Spleen (tissue), 11 donors: ENCODE results near the gene ADGRL3. TPM values are rescaled to one million over a fixed set of nuclear protein-coding genes. Genes with fewer than 3 reads are reported as not detected.

ENCODE experiments used
- DNase-seq: peaks from one replicate; pipeline ENCODE4 v3.0.0-alpha.2; 2020
- H3K27ac ChIP-seq, 8 donors: fragments of 200-600 bp; sonication (generic) in 7 of 8; 1 replicate in 4 of 8; 2 replicates in 4 of 8; pipeline versions ENCODE4 v1.5.0 to v1.8.0; 2016 to 2021; ENCODE audit warnings: inconsistent platforms in 4 of 8, mild to moderate bottlenecking in 4 of 8, moderate library complexity in 1 of 8
- H3K27me3 ChIP-seq, 7 donors: fragments of 200-600 bp; sonication (generic) in 6 of 7; replicated peaks in 1 of 7; 1 replicate in 4 of 7; 2 replicates in 3 of 7; pipeline versions ENCODE4 v1.5.0 to v1.8.0; 2016 to 2021; ENCODE audit warnings: inconsistent platforms in 3 of 7, mild to moderate bottlenecking in 1 of 7
- H3K36me3 ChIP-seq, 6 donors: fragments of 200-600 bp; sonication (generic) in 5 of 6; 1 replicate in 4 of 6; 2 replicates in 2 of 6; pipeline versions ENCODE4 v1.5.0 to v1.8.0; 2016 to 2021; ENCODE audit warnings: inconsistent platforms in 2 of 6
- H3K4me1 ChIP-seq, 6 donors: fragments of 200-600 bp; sonication (generic) in 5 of 6; 1 replicate in 3 of 6; 2 replicates in 3 of 6; pipeline versions ENCODE4 v1.5.0 to v1.8.0; 2016 to 2021; ENCODE audit warnings: inconsistent platforms in 3 of 6
- H3K4me3 ChIP-seq, 8 donors: fragments of 200-600 bp; sonication (generic) in 7 of 8; 1 replicate in 4 of 8; 2 replicates in 4 of 8; pipeline versions ENCODE4 v1.5.0 to v1.8.0; 2016 to 2021; ENCODE audit warnings: inconsistent platforms in 4 of 8, mild to moderate bottlenecking in 4 of 8, moderate library complexity in 2 of 8
- H3K9me3 ChIP-seq, 8 donors: fragments of 200-600 bp; sonication (generic) in 7 of 8; 1 replicate in 4 of 8; 2 replicates in 4 of 8; pipeline versions ENCODE4 v1.5.0 to v1.8.0; 2016 to 2021; ENCODE audit warnings: inconsistent platforms in 4 of 8
- POLR2A ChIP-seq, 3 donors: fragments of 450-650 bp; IDR thresholded peaks; one replicate each; pipeline ENCODE4 v1.5.1; 2017; ENCODE audit warnings: antibody characterized with exemption in 3 of 3, mild to moderate bottlenecking in 1 of 3
- POLR2AphosphoS5 ChIP-seq, 3 donors: sonication (generic); formaldehyde crosslinking; IDR thresholded peaks; one replicate each; pipeline ENCODE4 v1.5.1; 2017; ENCODE audit warnings: antibody characterized with exemption in 3 of 3
- WGBS, 5 donors: extraction: QIAGEN DNeasy Blood & Tissue Kit in 3 of 5; methylation state at CpG; one replicate each; pipeline versions ENCODE4 v1.1.5 to v1.1.7; 2013 to 2018; 5-methylcytosine and 5-hydroxymethylcytosine counted together
- intact Hi-C: fragments of 100-400 bp; cut with DNase I; formaldehyde crosslinking; loops from one replicate; pipeline ENCODE4 v1.15.0; 2023; ENCODE audit warnings: low total_unique reads
- polyA plus RNA-seq, 3 donors: library from polyadenylated mRNA; stranded (reverse); fragments of 200-250 nt; gene quantifications; one replicate each; pipeline ENCODE4 v1.2.1, GENCODE V29; 2013
- total RNA-seq, 7 donors: library from RNA; depleted of rRNA in 3 of 7; stranded (reverse); fragments of >200 nt in 3 of 7; fragmentation: NEBNext Ultra II Directional in 4 of 7; extraction: Animal tissue kit (Norgen Biotek cat#: 25700) in 4 of 7; gene quantifications; one replicate each; pipeline versions ENCODE4 v1.1.0 to v1.2.1, GENCODE V29; 2016 to 2021
- TF ChIP-seq, protein P1 (sequence below), 11 experiments: fragments of 200-600 bp in 7 of 11; fragments of 450-650 bp in 4 of 11; sonication (generic) in 4 of 11; IDR thresholded peaks in 8 of 11; conservative IDR thresholded peaks in 3 of 11; 1 replicate in 7 of 11; 2 replicates in 4 of 11; pipeline versions ENCODE4 v1.4.0 to v1.8.0; 2016 to 2021; ENCODE audit warnings: antibody characterized with exemption in 11 of 11, inconsistent platforms in 4 of 11, mild to moderate bottlenecking in 1 of 11
- donor health status: healthy with polysubstance abuse.
- donor health status: DM: no; HTN: no; CAD: no; lungs with moderate emphysema.
- donor health status: DM: no; HTN: no; CAD: no.
- donor health status: Bipolar disorder and iron deficiency.
- donor health status: healthy.
- donor health status: DM: no; HTN: no; CAD: no.
- donor health status: DM: yes; HTN: yes; CAD: no.

ADGRL3 gene
- total and polyA plus RNA-seq, 10 donors, result 0.09 to 0.92 (median 0.46) TPM; not detected in 1

DNA sequence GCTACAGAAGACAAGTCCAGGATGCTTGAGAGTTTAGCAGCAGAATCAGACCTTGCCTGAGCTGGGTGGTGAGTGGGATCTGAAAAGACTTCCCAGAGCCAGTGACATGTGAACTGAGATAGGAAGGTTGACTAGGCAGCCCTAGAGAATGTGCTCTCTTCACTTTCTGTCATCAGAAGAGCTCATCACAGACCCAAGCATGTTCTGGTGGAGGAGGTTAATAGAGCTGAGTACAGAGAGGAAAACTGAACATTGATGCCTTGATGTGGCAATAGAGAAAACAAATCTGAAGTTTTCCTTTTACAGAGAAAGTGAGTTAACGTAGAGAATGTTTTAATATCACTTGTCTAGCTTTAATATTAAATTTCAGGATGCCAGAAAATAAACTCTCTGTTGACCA is 17.1 kb downstream of the ADGRL3 start:
- 72 to 88% (median 83%) methylated on average over 1 of the region's 1 CpG for WGBS, 5 donors
- Histone ChIP-seq H3K27ac (no peak overlapping the region), H3K36me3 (no peaks in the 10 kb centered on the region), H3K9me3 (peaks cover 0 to 6% (median 0%) of the 10 kb centered on the region in 8 donors), H3K27me3 (no peaks in the 10 kb centered on the region), H3K4me1 (no peaks in the 10 kb centered on the region), H3K4me3 (no peak overlapping the region)
- DNase-seq, result no peak
- intact Hi-C loops, result no loop called here
- TF ChIP-seq, protein P1, sequence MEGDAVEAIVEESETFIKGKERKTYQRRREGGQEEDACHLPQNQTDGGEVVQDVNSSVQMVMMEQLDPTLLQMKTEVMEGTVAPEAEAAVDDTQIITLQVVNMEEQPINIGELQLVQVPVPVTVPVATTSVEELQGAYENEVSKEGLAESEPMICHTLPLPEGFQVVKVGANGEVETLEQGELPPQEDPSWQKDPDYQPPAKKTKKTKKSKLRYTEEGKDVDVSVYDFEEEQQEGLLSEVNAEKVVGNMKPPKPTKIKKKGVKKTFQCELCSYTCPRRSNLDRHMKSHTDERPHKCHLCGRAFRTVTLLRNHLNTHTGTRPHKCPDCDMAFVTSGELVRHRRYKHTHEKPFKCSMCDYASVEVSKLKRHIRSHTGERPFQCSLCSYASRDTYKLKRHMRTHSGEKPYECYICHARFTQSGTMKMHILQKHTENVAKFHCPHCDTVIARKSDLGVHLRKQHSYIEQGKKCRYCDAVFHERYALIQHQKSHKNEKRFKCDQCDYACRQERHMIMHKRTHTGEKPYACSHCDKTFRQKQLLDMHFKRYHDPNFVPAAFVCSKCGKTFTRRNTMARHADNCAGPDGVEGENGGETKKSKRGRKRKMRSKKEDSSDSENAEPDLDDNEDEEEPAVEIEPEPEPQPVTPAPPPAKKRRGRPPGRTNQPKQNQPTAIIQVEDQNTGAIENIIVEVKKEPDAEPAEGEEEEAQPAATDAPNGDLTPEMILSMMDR (IDR thresholded peaks at IDR 0.05 in 8 of 11, conservative IDR thresholded peaks at IDR 0.05 in 3 of 11), result no peak
- no peak for TF ChIP-seq POLR2A (IDR thresholded peaks at IDR 0.05)
- TF ChIP-seq POLR2AphosphoS5 (IDR thresholded peaks at IDR 0.05), result no peak

DNA sequence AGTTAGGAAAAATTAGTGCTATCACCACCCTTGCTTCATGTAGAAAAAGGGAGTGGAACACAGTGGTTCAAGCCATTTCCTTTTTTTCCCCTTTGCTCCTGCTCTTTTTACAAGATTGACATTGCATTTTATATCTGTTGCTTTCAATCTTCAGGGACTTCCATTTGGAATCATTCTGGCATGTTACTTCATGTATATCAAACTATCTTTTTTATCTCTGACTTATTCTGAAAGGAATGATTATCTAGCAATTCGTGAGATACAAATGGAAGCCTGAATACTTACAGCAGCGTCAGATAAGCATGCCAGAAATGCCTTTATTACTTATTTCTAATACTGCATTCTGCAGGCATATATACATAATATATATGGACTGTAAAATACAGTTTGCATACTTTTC is 20.4 kb downstream of the ADGRL3 start:
- Histone ChIP-seq H3K4me3 (no peak overlapping the region), H3K4me1 (no peaks in the 10 kb centered on the region), H3K27ac (no peak overlapping the region), H3K36me3 (no peaks in the 10 kb centered on the region), H3K27me3 (no peaks in the 10 kb centered on the region), H3K9me3 (peaks cover 0 to 6% (median 0%) of the 10 kb centered on the region in 8 donors)
- 66 to 82% (median 73%) methylated on average over 2 of the region's 2 CpGs for WGBS, 5 donors
- TF ChIP-seq, protein P1 (IDR thresholded peaks at IDR 0.05 in 8 of 11, conservative IDR thresholded peaks at IDR 0.05 in 3 of 11), result no peak
- no peak for TF ChIP-seq POLR2A (IDR thresholded peaks at IDR 0.05)
- intact Hi-C loops, result no loop called here
- DNase-seq, result no peak

- WGBS, 5 donors, result 80 to 97% (median 83%) methylated on average over 4 of the region's 4 CpGs
- no peak for DNase-seq
- Histone ChIP-seq H3K4me3 (no peak overlapping the region), H3K4me1 (no peaks in the 10 kb centered on the region), H3K27me3 (no peaks in the 10 kb centered on the region), H3K9me3 (peaks cover 0 to 6% (median 0%) of the 10 kb centered on the region in 8 donors), H3K36me3 (no peaks in the 10 kb centered on the region), H3K27ac (no peak overlapping the region)
- TF ChIP-seq POLR2A (IDR thresholded peaks at IDR 0.05) (no peak), POLR2AphosphoS5 (IDR thresholded peaks at IDR 0.05) (no peak)
- TF ChIP-seq, protein P1 (IDR thresholded peaks at IDR 0.05 in 8 of 11, conservative IDR thresholded peaks at IDR 0.05 in 3 of 11), result no peak
- intact Hi-C loops, result no loop called here
Observed at GRCh38 chr4:61223385-61223784, 23.3 kb downstream of the ADGRL3 start.

GRCh38 chr4:61224573-61224972 is 24.4 kb downstream of the ADGRL3 start:
- Histone ChIP-seq H3K9me3 (peaks cover 0 to 10% (median 0%) of the 10 kb centered on the region in 8 donors), H3K27ac (no peak overlapping the region), H3K4me1 (no peaks in the 10 kb centered on the region), H3K36me3 (no peaks in the 10 kb centered on the region), H3K27me3 (no peaks in the 10 kb centered on the region), H3K4me3 (no peak overlapping the region)
- intact Hi-C loops, result no loop called here
- no peak for TF ChIP-seq POLR2AphosphoS5 (IDR thresholded peaks at IDR 0.05)
- TF ChIP-seq, protein P1 (IDR thresholded peaks at IDR 0.05 in 8 of 11, conservative IDR thresholded peaks at IDR 0.05 in 3 of 11), result no peak
- TF ChIP-seq POLR2A (IDR thresholded peaks at IDR 0.05), result no peak
- WGBS, 5 donors, result 81 to 88% (median 83%) methylated on average over 8 of the region's 8 CpGs
- no peak for DNase-seq
